Body of pancreas (tissue), 4 donors: ENCODE measurements around the gene C9orf57.

Experiments used
- POLR2A ChIP-seq, 3 donors: fragments of 450-650 bp; IDR thresholded peaks; one replicate each; pipeline ENCODE4 v1.6.1; 2016; ENCODE audit warnings: antibody characterized with exemption in 3 of 3, mild to moderate bottlenecking in 2 of 3
- TF ChIP-seq, protein P1 (sequence below), 7 experiments: fragments of 450-650 bp in 4 of 7; fragments of 200-600 bp in 3 of 7; sonication (generic) in 3 of 7; IDR thresholded peaks; one replicate each; pipeline ENCODE4 v1.5.1; 2016 to 2019; ENCODE audit warnings: antibody characterized with exemption in 7 of 7

DNA sequence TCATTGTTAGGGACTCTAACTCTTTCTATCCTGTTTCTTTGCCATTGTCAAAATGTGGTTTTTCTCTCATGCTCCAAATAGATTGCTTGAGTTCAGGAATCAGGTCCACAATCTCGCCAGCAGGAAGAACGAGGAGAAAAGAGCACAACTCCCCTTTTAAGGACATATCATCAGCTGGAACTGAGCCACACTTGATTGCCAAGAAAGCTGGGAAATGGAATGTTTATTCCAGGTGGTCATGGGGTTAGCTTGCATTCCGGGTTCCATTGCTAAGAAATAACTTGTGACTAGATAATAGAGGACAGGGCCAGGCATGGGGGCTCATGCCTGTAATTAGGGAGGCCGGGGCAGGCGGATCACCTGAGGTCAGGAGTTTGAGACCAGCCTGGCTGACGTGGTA lies 32.4 kb upstream of the C9orf57 start:
- TF ChIP-seq, protein P1, sequence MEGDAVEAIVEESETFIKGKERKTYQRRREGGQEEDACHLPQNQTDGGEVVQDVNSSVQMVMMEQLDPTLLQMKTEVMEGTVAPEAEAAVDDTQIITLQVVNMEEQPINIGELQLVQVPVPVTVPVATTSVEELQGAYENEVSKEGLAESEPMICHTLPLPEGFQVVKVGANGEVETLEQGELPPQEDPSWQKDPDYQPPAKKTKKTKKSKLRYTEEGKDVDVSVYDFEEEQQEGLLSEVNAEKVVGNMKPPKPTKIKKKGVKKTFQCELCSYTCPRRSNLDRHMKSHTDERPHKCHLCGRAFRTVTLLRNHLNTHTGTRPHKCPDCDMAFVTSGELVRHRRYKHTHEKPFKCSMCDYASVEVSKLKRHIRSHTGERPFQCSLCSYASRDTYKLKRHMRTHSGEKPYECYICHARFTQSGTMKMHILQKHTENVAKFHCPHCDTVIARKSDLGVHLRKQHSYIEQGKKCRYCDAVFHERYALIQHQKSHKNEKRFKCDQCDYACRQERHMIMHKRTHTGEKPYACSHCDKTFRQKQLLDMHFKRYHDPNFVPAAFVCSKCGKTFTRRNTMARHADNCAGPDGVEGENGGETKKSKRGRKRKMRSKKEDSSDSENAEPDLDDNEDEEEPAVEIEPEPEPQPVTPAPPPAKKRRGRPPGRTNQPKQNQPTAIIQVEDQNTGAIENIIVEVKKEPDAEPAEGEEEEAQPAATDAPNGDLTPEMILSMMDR (IDR thresholded peaks at IDR 0.05): no peak
- TF ChIP-seq POLR2A (IDR thresholded peaks at IDR 0.05): no peak
